GM12864 (cell line): Measurements from ENCODE around the gene VWA8.
A peak's percentile ranks its signal among the peaks of the same experiment; 100 is the strongest.

Experiments used
- DNase-seq: peaks from one replicate; pipeline ENCODE4 v3.0.0-alpha.2; 2011; ENCODE audit warnings: low read depth
- H3K4me3 ChIP-seq: 2 replicates; pipeline ENCODE4 v1.5.1; 2011; ENCODE audit warnings: mild to moderate bottlenecking, low read depth, low read length, control low read depth
- TF ChIP-seq, protein P1 (sequence below): IDR thresholded peaks from 2 replicates; pipeline ENCODE4 v1.5.1; 2011; ENCODE audit warnings: low read depth, mild to moderate bottlenecking, moderate library complexity, low read length, control low read depth, inconsistent platforms; ENCODE audit errors: missing control alignments

The VWA8 gene

DNA sequence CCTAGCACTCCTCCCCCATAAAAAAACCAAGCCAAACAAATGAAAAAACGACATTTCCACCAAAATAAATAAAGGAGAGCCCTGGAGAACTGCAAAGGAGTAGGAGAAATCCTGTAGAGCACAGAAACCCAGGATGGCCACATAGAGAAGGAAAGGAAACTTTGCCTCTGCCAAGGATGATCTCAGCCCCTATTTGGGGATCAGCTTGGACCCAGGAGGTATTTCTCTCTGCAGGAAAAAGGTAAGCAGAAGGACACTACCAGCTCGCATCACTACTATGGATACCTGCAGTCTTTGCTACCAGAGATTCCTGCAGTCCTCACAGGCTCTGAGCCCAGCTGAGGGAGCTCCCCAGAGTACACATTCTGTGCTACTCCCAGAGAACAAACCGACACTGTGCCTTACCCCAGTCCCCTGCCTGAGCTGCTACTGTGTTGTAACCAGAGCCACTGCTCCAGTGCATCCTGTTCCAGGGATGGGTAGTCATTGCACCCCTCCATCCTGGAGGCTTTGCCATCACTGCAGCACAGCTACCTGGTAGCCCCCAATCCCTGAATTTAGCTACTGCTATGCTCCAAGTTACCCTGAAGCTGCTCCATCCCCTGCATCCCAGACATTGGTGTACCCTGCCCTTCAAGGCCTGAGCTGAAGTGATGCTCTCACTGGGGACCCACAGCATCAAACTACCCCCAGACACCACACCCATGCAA lies 41.7 kb downstream of the VWA8 start:
- DNase-seq = no peak
- no peak overlapping the region for H3K4me3 ChIP-seq
- TF ChIP-seq, protein P1, sequence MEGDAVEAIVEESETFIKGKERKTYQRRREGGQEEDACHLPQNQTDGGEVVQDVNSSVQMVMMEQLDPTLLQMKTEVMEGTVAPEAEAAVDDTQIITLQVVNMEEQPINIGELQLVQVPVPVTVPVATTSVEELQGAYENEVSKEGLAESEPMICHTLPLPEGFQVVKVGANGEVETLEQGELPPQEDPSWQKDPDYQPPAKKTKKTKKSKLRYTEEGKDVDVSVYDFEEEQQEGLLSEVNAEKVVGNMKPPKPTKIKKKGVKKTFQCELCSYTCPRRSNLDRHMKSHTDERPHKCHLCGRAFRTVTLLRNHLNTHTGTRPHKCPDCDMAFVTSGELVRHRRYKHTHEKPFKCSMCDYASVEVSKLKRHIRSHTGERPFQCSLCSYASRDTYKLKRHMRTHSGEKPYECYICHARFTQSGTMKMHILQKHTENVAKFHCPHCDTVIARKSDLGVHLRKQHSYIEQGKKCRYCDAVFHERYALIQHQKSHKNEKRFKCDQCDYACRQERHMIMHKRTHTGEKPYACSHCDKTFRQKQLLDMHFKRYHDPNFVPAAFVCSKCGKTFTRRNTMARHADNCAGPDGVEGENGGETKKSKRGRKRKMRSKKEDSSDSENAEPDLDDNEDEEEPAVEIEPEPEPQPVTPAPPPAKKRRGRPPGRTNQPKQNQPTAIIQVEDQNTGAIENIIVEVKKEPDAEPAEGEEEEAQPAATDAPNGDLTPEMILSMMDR = no peak

DNA sequence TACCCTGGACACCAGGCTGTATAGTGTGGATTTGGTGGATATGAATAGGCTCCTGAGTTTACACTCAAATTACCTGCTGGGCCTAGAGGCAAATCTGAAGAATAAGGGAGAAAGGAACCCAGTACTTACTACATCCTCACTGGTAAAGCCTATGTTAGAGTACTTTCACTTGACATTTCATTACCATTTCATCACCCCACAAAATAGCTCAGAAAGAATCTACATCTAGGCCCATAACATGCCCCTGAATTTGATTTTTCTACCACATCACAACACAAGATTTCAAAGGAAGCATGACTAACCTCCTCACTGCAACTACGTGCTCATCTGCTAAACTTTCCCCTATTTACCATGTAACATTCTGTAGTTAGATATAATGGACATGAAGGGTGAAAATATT lies 43.3 kb downstream of the VWA8 start:
- TF ChIP-seq, protein P1 = no peak
- no peak for DNase-seq
- H3K4me3 ChIP-seq = no peak overlapping the region

DNA sequence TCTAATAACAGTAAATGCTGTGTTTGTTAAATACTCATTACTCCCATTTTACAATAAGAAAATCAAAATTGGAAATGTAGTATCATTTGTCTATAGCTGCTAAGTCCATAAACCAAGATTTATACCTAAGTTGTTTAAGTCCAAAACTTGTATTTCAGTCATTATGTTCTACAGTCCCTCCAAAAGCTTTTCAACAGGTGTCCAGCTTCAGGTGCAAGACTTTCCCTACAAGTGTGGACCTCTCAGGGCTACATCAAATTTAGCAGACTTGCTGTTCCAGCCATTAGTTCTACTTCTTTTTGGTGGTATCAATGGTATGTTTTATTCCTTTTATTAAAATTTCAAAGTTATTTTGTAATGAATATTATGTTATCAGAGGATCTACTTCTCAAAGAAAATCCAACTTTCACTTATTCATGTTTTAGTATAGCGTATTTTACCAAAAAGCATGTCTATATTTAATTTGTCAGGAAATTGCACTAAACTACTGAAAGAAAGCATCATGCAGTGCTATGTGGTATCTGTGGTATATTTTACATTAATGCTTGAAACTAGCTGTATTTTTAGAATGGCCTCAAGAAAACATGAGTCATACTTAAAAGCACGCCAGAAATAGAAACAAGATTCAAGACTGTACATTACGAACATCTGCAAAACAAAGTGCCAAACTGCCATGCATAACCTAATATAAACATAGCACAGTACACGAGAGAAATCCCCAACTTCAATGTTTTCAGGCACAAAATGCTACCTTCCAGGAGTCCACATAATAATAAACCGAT lies 44.5 kb downstream of the VWA8 start:
- peak; percentile 83 for DNase-seq

DNA sequence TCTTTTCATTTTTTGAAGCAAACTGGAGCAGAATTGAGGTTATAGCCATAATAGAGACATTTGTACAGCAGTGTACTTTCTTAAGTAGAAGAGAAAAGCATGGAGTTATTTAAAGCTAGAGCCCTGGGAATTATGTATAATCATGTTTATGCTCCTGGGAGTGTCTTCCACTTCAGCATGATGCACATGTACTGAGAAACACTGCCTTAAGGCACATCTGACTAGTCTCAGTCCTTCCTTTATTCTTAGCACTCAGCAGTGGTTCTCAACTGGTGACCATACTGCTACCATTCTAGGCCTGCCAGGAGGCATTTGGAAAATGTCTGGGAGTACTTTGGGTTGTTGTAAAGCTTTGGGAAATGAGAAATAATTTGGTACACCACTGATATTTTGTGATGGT lies 45.8 kb downstream of the VWA8 start:
- no peak for DNase-seq
- TF ChIP-seq, protein P1 = no peak
- no peak overlapping the region for H3K4me3 ChIP-seq

More for the DNA sequence above, 44.5 kb downstream of the VWA8 start:
- peak overlapping the region; percentile 7; the same call in 1 of the 2 replicates for H3K4me3 ChIP-seq
- TF ChIP-seq, protein P1 = no peak

DNA sequence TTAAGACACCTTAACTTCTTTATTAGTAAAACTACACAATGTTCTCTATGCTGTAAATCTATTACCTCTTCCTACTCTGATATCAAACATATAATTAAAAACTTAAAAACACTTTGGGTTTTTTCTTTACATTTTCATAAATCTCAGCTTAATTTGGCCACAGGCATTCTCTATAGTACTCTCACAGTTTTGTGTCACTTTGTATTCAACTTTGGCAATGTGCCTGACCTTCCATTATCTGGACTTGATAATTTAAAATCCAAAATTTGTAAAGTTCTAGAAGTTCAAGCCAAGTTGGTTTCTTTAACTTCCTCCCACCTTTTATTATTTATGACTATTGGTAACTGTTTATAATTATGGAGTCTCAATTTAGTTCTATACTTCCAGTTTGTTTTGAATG lies 46.4 kb downstream of the VWA8 start:
- DNase-seq = no peak
- H3K4me3 ChIP-seq = no peak overlapping the region
- TF ChIP-seq, protein P1 = no peak

DNA sequence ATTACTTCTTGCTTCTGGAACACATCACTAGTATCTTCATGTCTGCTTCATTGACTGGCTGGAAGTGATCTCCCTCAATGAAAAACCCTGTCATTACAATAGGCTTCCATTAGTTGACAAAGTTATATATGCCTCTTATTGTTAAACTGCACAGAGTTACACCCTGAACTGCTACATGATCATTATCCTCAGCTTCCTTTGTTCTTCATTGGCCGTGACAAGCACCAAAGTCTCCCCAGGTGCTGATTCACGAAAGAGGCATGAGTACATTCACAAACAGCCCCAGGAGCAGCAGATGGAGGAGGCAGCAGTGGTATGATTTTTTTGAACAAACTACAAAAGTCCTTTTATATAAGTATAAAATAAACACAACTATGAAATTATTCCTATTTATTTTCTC lies 51.4 kb downstream of the VWA8 start:
- no peak overlapping the region for H3K4me3 ChIP-seq
- TF ChIP-seq, protein P1 = no peak
- no peak for DNase-seq
